HG02938 (cell line): ENCODE measurements around the gene CORO2B.

Experiments
- ATAC-seq: cut with Tn5 transposase; IDR thresholded peaks from one replicate; pipeline ENCODE4 v1.9.1; 2021; ENCODE audit warnings: mild to moderate bottlenecking, moderate library complexity; ENCODE audit not compliant: unreplicated experiment

Gene CORO2B

DNA sequence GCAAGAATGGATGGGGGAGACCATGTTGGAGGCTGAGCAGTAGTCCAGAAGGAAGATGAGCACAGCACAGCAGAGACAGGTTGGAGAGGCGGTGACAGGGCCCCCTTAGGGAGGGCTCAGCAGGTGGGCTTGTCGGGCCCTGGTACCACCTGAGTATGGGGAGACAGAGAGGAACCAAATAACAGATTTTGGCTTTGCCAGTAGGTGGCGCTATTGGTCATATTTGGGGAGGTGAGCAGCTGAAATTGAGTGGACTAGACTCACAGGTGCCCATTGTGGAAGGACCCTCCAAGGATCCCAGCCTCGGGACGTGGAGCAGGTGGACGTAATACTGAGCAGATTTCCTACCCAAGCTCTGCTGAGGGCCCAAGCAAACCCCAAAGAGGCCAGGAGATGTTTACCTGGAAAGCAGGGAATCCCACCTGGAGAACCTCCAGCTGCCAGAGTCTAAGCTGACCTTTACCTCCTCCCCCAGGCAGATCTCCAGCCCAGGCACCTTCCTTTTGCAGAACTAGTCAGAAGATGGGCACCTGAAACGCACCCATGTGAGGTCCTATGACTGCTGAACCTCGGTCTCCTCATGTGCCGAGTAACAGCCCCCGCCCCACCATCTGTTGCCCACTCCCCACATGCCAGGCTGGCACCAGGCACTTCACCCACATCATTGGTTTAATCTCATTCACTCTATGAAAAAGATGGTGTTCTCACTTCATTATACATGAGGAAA lies 24.6 kb upstream of the CORO2B start:
- ATAC-seq: no peak

- ATAC-seq: no peak
Observed at GRCh38 chr15:68554721-68555678, 23.8 kb upstream of the CORO2B start.

- no peak for ATAC-seq
Observed at GRCh38 chr15:68555679-68556037, 23.1 kb upstream of the CORO2B start.

DNA sequence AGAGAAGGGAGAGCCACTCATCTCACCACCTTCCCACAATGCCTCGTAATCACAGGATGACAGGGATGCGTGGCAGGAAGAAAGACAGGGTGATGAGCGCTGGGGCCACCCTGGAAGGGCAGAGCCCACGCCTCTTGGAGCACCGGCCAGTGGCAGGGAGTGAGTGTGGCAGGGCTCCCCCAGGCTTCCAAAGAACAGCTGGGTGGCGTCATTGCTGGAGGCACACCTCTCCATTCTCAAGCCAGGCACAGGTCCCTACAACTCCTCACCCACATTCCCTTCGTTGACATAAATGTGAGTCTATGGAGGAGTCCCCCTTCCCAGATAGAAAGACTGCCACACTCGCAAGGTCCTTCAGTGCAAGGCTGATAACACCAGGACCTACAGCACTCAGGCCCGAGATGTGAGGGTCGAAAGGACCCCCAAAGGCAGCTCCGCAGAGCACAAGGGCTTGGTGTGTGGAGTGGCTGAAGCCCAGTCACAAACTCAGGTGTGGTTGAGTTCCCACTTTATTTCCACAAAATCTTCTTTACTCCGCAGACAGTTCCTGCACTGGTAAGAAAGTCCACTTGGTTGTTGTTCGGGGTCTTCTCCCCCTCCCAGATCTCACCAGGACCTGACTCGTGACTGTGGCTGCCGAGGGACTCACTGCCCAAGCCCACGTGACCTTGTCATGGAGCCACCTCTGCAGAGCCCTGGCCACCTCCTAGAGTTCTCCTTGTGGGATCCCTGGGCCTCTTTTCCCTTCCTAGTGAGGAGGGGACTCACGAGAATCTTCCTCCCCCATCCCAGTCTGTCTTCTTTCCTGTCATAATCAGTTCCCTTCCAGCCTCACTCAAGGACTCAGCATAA lies 22.4 kb upstream of the CORO2B start:
- no peak for ATAC-seq

GRCh38 chr15:68557469-68558317 lies 21.1 kb upstream of the CORO2B start:
- ATAC-seq: no peak

DNA sequence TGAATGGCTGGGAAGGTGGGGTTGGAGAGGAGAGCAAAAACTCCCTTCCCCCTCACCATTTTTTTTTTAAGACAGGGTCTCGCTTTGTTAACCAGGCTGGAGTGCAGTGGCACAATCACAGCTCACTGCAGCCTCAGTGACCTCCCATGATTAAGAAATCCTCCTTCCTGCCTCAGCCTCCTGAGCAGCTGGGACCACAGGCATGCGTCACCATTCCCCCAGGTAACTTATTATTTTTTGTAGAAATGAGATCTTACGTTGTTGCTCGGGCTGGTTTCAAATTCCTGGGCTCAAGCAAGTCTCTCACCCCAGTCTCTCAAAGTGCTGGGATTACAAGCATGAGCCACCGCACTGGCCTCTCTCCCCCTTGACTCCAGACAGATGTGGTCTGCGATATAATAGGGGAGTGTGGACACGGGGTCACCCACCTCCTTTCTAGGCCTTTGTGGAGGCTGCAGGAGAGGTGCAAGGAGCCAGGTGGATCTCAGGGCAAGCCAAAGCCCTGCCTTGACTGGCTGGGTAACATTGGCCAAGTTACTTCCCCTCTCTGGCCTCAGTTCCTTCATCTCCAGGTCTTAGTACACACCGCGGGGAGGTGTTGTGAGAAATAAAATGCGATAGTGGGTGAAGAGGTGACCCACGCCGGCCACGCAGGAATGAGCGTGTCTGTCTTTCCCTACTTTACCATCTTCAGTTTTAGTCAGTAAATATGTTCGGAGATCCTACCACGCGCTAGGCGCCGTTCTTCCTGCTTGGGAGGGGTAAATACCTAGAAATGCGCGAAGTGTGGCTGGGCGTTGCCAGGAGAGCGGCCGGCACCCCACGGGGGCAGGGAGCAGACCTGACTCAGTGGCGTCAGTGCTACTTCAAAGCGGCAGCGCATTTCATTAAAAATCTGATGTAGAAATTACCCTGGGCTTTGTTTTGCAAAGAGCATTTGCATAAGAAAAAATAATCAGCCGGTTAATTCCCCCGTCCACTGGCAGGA lies 20.2 kb upstream of the CORO2B start:
- no peak for ATAC-seq

- peak; percentile 56 for ATAC-seq
Observed at GRCh38 chr15:68559345-68560310, 19.2 kb upstream of the CORO2B start.

DNA sequence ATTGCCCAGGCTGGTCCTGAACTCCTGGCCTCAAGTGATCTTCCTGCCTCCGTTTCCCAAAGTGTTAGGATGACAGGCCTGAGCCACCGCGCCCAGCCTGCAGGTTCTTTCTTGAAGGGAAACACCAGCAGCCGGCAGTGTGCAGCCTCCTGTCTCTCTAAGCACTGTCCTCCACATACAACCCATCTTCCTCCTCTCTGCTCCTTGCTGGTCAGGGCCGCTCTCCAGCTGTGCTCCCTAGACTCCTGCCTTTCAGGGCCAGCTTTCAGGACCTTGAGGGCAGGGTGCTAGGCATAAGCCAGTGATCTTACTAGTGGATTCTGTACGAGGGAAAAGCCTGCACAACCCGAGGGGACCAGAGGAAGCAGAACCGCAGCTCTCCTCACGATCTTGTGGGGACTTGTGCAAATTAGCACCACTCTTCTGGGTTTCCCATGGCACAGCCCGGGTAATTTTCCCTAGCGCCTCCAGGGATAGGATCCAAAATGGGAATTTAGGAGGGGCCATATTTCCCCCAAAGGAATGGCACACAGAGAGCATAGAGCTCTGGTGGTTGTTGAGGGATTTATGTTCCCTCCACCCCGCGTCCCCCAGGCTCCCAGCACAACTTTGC lies 18.2 kb upstream of the CORO2B start:
- ATAC-seq: no peak

GRCh38 chr15:68561171-68561900 lies 17.5 kb upstream of the CORO2B start:
- ATAC-seq: no peak

DNA sequence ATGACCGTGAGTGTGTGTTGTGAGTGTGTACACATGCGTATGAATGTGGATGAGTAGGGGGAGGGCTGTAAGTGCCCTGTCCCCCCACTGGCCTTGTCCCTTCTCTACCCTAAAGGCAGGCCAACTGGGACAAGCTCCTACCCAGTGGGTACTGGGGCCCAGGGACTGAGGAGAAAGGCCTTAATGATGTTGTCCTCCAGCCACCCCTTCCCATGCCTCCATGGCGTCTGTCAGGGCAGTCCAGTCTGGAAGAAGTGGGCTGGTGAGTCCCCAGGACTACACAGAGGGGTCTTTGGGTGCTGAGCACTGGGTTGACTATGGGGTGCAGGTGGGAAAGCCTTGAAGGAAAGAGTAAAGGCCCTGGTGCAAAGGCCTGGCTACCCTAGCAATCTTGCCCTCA lies 16.9 kb upstream of the CORO2B start:
- ATAC-seq: no peak

DNA sequence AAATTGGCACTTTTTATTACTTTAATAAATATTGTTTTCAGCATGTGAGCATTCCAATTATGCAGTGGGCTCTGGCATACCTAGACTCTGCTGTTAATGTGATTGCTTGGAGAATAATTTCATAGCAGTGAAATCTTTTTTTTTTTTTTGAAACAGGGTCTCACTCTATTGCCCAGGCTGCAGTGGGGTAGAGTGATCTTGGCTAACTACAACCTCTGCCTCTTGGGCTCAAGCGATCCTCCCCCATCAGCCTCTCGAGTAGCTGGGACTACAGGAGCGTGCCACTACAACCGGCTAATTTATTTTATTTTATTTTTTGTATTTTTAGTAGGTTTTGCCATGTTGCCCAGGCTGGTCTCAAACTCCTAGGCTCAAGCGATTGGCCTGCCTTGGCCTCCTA lies 14.6 kb upstream of the CORO2B start:
- ATAC-seq: no peak

- no peak for ATAC-seq
Observed at GRCh38 chr15:68565234-68565633, 13.6 kb upstream of the CORO2B start.

DNA sequence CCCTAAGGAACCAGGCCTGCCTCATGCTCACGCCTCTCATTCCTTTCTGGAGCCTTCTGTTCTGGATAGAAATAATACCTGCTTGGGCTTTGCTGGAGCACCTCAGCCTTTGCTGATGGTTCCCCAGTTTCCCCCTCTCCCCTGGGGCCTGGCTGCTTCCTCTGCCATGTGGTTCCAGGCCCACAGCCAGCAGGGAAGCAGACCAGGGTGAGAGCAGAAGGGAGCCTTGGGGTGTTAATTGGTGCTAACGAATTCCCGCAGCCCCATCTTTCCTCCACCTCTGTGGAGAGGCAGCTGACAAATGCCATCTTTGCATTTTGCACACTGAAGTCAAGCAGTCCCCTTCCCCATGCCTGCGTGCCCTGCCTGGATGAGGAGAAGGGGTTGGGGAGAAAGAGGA lies 13.1 kb upstream of the CORO2B start:
- no peak for ATAC-seq

GRCh38 chr15:68566377-68566954 lies 12.3 kb upstream of the CORO2B start:
- ATAC-seq: no peak

DNA sequence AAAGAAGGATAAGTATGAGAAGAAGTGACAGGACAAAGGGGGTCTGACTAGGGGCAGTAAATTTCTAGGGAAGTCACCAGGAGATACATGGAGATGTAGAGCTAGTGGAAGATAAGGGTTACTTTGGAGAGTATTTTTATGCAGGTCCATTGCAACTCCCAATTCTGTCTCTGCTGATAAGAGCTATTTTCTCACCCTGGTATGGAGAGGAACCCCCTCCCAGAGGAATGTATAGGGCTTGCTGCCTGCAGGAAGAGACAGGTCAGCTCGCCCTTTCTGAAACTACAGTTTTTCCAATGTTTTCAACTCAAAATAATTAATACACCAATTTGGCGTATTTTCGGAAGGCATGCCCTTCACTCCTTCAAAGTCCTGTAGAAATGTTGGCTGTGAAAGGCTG lies 11.4 kb upstream of the CORO2B start:
- ATAC-seq: no peak

- no peak for ATAC-seq
Observed at GRCh38 chr15:68570974-68571373, 7.8 kb upstream of the CORO2B start.

- ATAC-seq: no peak
Observed at GRCh38 chr15:68571582-68571981, 7.2 kb upstream of the CORO2B start.
